ENCODE results near the gene RABGEF1.
"Not testable (repeated sequence)": the region's sequence is repeated elsewhere in the genome, so short reads cannot be mapped to it uniquely, and the experiment has no call there.

RABGEF1 gene

DNA sequence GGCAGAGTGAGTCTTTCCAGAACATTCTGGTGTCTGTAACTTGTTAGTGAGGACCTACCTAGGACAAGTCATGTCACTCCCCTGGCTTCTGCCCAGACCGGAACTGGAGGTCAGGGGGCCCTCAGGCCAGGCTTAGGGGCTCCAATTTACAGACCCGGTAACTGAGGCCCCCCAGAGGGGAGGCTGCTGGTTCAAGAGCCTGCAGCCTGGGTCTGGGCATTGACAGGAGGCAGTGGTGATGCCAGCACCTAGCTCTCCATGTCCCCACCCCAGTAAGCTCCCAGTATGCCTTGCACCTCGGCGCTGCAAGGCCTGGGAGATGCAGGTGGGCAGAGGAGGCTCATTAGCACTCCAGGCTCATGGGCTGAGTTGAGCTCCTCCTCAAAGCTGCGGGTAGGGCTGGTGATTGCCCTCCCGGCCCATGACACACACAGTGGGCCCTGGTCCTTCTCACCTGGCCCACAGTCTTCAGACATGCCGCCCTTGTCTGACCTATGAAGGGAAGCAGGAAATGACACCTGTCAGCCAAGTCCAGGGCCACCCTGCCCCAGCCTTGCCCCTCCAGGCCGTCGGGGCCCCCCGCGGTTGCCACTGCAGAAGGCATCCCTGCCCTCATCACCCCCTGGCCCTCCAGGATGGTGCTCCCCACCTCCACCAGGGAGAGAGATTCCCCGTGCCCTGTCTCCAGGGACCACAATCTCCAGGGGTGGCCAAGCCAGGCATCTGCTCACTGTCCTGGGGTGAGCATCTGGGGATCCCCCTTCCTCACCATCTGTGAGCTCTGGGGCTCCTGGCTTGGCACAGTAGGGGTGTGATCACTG lies 92.2 kb downstream of the RABGEF1 start:
- no peak for DNase-seq (ENCODE audit: low read depth)
- no peak overlapping the region for H3K4me3 ChIP-seq (ENCODE audit: low read length)
- TF ChIP-seq, protein P1, sequence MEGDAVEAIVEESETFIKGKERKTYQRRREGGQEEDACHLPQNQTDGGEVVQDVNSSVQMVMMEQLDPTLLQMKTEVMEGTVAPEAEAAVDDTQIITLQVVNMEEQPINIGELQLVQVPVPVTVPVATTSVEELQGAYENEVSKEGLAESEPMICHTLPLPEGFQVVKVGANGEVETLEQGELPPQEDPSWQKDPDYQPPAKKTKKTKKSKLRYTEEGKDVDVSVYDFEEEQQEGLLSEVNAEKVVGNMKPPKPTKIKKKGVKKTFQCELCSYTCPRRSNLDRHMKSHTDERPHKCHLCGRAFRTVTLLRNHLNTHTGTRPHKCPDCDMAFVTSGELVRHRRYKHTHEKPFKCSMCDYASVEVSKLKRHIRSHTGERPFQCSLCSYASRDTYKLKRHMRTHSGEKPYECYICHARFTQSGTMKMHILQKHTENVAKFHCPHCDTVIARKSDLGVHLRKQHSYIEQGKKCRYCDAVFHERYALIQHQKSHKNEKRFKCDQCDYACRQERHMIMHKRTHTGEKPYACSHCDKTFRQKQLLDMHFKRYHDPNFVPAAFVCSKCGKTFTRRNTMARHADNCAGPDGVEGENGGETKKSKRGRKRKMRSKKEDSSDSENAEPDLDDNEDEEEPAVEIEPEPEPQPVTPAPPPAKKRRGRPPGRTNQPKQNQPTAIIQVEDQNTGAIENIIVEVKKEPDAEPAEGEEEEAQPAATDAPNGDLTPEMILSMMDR (conservative IDR thresholded peaks at IDR 0.05; ENCODE audit: low read length), result no peak

DNA sequence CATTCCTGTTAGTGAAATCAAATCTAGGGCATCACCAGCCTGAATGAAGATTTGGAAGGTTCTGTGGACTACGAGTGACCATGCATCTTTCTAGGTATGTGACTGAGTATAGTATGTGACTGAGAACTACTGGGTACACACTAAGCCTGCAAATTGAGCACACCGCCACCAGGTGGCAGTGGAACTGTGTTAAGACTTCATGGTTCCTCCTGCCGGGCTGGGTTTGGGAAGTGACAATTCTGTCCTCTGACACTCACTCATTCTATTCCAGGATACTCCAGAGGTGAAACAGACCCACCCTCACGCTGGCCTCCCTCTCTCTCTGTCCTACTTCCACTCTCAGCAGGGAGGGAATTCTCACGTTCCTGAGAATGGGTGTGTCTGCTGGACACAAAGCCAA lies 96.5 kb downstream of the RABGEF1 start:
- no peak overlapping the region for H3K4me3 ChIP-seq (ENCODE audit: low read length)
- TF ChIP-seq, protein P1 (conservative IDR thresholded peaks at IDR 0.05; ENCODE audit: low read length), result peak; percentile 20; the same call in 1 of the 2 replicates
- no peak for DNase-seq (ENCODE audit: low read depth)

DNA sequence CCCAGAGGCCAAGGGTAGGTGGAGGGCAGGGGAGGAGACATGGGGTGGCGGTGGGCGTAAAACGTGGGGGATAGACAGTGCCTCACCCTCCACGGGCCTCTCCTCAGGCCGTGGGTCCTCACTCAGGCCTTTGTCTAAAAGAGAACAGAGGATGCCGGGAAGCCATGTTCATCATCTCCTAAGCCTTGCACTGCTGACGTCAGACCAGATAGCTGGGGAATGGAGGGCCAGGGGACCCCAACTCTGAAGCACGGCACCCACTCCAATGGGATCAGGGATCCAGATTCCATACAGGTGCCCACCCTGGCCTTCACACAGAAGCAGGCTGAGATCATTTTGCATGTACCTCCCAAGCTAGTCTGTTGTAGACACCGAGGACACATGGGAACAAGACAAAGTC lies 97.1 kb downstream of the RABGEF1 start:
- no peak for DNase-seq (ENCODE audit: low read depth)
- TF ChIP-seq, protein P1 (conservative IDR thresholded peaks at IDR 0.05; ENCODE audit: low read length), result no peak
- H3K4me3 ChIP-seq (ENCODE audit: low read length), result no peak overlapping the region

DNA sequence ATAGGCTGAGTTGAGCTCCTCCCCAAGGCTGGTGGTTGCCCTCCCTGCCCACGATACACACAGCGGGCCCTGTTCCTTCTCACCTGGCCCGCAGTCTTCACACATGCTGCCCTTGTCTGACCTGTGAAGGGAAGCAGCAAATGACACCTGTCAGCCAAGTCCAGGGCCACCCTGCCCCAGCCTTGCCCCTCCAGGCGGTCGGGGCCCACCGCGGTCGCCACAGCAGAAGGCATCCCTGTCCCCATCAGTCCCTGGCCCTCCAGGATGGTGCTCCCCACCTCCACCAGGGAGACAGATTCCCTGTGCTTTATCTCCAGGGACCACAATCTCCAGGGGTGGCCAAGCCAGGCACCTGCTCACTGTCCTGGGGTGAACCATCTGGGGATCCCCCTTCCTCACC lies 99.3 kb downstream of the RABGEF1 start:
- no peak for DNase-seq (ENCODE audit: low read depth)
- TF ChIP-seq, protein P1 (conservative IDR thresholded peaks at IDR 0.05; ENCODE audit: low read length), result no peak
- H3K4me3 ChIP-seq (ENCODE audit: low read length), result no peak overlapping the region

DNA sequence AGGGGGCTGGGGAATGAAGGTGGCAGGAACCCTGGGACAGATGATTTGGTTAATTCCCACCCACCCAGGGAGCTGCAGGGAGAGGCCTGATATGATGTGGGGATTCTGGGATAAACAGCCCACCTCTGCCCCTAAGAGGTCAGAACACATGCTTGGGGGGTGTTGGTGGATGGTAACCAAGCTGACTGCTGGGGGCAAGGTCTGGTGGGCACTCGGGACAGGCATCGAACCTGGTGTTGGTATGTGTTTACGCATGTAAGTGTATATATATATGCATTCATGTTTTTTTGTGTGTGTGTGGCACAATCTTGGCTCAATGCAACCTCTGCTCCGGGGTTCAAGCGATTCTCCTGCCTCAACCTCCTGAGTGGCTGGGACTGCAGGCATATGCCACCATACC lies 99.8 kb downstream of the RABGEF1 start:
- H3K4me3 ChIP-seq (ENCODE audit: low read length), result no peak overlapping the region
- TF ChIP-seq, protein P1 (conservative IDR thresholded peaks at IDR 0.05; ENCODE audit: low read length), result no peak
- no peak for DNase-seq (ENCODE audit: low read depth)

DNA sequence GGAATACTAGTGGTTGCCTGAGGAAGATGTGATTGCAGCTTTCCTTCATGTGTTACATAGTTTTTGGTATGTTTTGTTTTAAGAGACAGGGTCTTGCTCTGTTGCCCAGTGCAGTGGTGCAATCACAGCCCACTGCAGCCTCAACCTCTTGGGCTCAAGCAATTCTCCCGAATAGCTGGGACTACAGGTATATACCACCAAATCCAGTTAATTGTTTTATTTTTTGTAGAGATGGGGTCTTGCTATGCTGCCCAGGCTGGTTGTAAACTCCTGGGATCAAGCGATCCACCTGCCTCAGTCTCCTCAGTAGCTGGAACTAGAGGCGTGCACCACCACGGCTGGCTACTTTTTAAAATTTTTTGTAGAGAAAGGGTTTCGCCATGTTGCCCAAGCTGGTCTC lies 101.4 kb downstream of the RABGEF1 start:
- H3K4me3 ChIP-seq (ENCODE audit: low read length), result no peak overlapping the region
- TF ChIP-seq, protein P1 (conservative IDR thresholded peaks at IDR 0.05; ENCODE audit: low read length), result no peak
- no peak for DNase-seq (ENCODE audit: low read depth)

GRCh38 chr7:66843492-66843891 lies 103.0 kb downstream of the RABGEF1 start:
- DNase-seq (ENCODE audit: low read depth), result not testable (repeated sequence)
- peak overlapping the region; percentile 94 for H3K4me3 ChIP-seq (ENCODE audit: low read length)

All from AG10803 (cell line).